ENCODE results near the gene RGS6.

The RGS6 gene

GRCh38 chr14:71947947-71948500 lies 15.8 kb downstream of the RGS6 start:
- no peak for DNase-seq (ENCODE audit: low read depth in 2 of 2)

- no peak for DNase-seq (ENCODE audit: low read depth in 2 of 2)
Observed at GRCh38 chr14:71952381-71953363, 20.4 kb downstream of the RGS6 start.

- DNase-seq (ENCODE audit: low read depth in 2 of 2) = no peak
Observed at GRCh38 chr14:71956920-71957563, 24.8 kb downstream of the RGS6 start.

GRCh38 chr14:71959055-71959454 lies 26.8 kb downstream of the RGS6 start:
- no peak for DNase-seq (ENCODE audit: low read depth in 2 of 2)

- no peak for DNase-seq (ENCODE audit: low read depth in 2 of 2)
Observed at GRCh38 chr14:71960494-71961353, 28.5 kb downstream of the RGS6 start.

- DNase-seq (ENCODE audit: low read depth in 2 of 2) = no peak
Observed at GRCh38 chr14:71961972-71962371, 29.7 kb downstream of the RGS6 start.

- no peak for DNase-seq (ENCODE audit: low read depth in 2 of 2)
Observed at GRCh38 chr14:71964716-71965115, 32.5 kb downstream of the RGS6 start.

GRCh38 chr14:71966528-71966927 lies 34.3 kb downstream of the RGS6 start:
- no peak for DNase-seq (ENCODE audit: low read depth in 2 of 2)

GRCh38 chr14:71967704-71968103 lies 35.5 kb downstream of the RGS6 start:
- no peak for DNase-seq (ENCODE audit: low read depth in 2 of 2)

GRCh38 chr14:71970272-71970671 lies 38.0 kb downstream of the RGS6 start:
- DNase-seq (ENCODE audit: low read depth in 2 of 2) = no peak

- DNase-seq (ENCODE audit: low read depth in 2 of 2) = no peak
Observed at GRCh38 chr14:71985538-71986189, 53.4 kb downstream of the RGS6 start.

GRCh38 chr14:71988476-71988875 lies 56.2 kb downstream of the RGS6 start:
- no peak for DNase-seq (ENCODE audit: low read depth in 2 of 2)

- DNase-seq (ENCODE audit: low read depth in 2 of 2) = no peak
Observed at GRCh38 chr14:71988939-71989338, 56.7 kb downstream of the RGS6 start.

GRCh38 chr14:71994416-71994815 lies 62.2 kb downstream of the RGS6 start:
- no peak for DNase-seq (ENCODE audit: low read depth in 2 of 2)

- no peak for DNase-seq (ENCODE audit: low read depth in 2 of 2)
Observed at GRCh38 chr14:71995741-71996140, 63.5 kb downstream of the RGS6 start.

- no peak for DNase-seq (ENCODE audit: low read depth in 2 of 2)
Observed at GRCh38 chr14:71996610-71997009, 64.4 kb downstream of the RGS6 start.

- no peak for DNase-seq (ENCODE audit: low read depth in 2 of 2)
Observed at GRCh38 chr14:72000907-72001306, 68.7 kb downstream of the RGS6 start.

- DNase-seq (ENCODE audit: low read depth in 2 of 2) = no peak
Observed at GRCh38 chr14:72002731-72003130, 70.5 kb downstream of the RGS6 start.

GRCh38 chr14:72008666-72009065 lies 76.4 kb downstream of the RGS6 start:
- no peak for DNase-seq (ENCODE audit: low read depth in 2 of 2)

- no peak for DNase-seq (ENCODE audit: low read depth in 2 of 2)
Observed at GRCh38 chr14:72010474-72010873, 78.2 kb downstream of the RGS6 start.

GRCh38 chr14:72013721-72014345 lies 81.6 kb downstream of the RGS6 start:
- no peak for DNase-seq (ENCODE audit: low read depth in 2 of 2)
